Vagina (tissue), 2 donors: ENCODE measurements around the gene PIK3R5. TPM values are rescaled to one million over a fixed set of nuclear protein-coding genes. Genes with fewer than 3 reads are reported as not detected.

Experiments
- DNase-seq, 2 donors: peaks; one replicate each; pipeline ENCODE4 v3.0.0-alpha.2; 2017; ENCODE audit errors: extremely low spot score in 2 of 2
- H3K27ac ChIP-seq: fragments of 200-600 bp; sonication (generic); one replicate; pipeline ENCODE4 v1.5.1; 2019
- H3K27me3 ChIP-seq: fragments of 200-600 bp; sonication (generic); one replicate; pipeline ENCODE4 v1.5.1; 2019
- H3K36me3 ChIP-seq, 2 donors: fragments of 200-600 bp; sonication (generic); one replicate each; pipeline ENCODE4 v1.5.1; 2017 to 2019
- H3K4me1 ChIP-seq: fragments of 200-600 bp; sonication (generic); one replicate; pipeline ENCODE4 v1.5.1; 2019
- H3K4me3 ChIP-seq, 2 donors: fragments of 200-600 bp; sonication (generic); 1 replicate in 1 of 2; 2 replicates in 1 of 2; pipeline ENCODE4 v1.5.1; 2016 to 2019
- H3K9me3 ChIP-seq: fragments of 200-600 bp; sonication (generic); one replicate; pipeline ENCODE4 v1.5.1; 2019
- CTCF ChIP-seq, 3 experiments: fragments of 450-650 bp in 2 of 3; fragments of 200-600 bp in 1 of 3; sonication (generic) in 1 of 3; IDR thresholded peaks; one replicate each; pipeline ENCODE4 v1.5.1; 2017 to 2019; ENCODE audit warnings: antibody characterized with exemption in 3 of 3, mild to moderate bottlenecking in 2 of 3, moderate library complexity in 2 of 3
- POLR2A ChIP-seq, 2 donors: fragments of 450-650 bp; IDR thresholded peaks; one replicate each; pipeline ENCODE4 v1.6.1; 2017; ENCODE audit warnings: antibody characterized with exemption in 2 of 2, mild to moderate bottlenecking in 2 of 2, moderate library complexity in 2 of 2
- POLR2AphosphoS5 ChIP-seq, 2 donors: sonication (generic); formaldehyde crosslinking; IDR thresholded peaks; one replicate each; pipeline ENCODE4 v1.9.0; 2017; ENCODE audit warnings: antibody characterized with exemption in 2 of 2, mild to moderate bottlenecking in 2 of 2, low read depth in 1 of 2; ENCODE audit not compliant: insufficient read depth in 1 of 2
- intact Hi-C: fragments of 100-400 bp; cut with DNase I; formaldehyde crosslinking; loops from one replicate; pipeline ENCODE4 v1.15.1; 2023
- total RNA-seq: library from RNA; depleted of rRNA; stranded (reverse); fragments of >200 nt; gene quantifications from one replicate; pipeline ENCODE4 v1.2.3, GENCODE V29; 2016

PIK3R5 gene
- total RNA-seq, 1 donor from 2014 or later: 10.6 TPM

DNA sequence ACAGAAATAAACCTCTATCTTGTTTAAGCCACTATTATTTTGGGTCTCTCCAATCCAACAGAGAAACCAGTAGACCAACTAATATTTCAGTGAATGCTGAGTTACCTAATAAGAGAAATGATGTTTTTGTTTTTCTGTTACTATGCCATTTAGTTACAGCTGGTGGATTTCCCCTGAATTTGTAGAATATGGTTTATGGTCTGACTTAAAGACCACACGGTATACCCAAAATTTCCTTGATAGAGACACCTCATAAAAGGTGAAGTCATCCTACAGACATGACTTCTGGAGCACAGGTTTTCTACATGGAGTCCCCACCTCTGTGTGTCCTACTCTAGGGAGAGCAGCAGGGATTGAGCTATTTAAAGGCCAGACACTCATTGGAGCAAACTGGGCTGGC is 13.3 kb downstream of the PIK3R5 start:
- no peak for DNase-seq
- Histone ChIP-seq H3K9me3 (no peaks in the 10 kb centered on the region), H3K4me3 (no peak overlapping the region), H3K36me3 (no peaks in the 10 kb centered on the region), H3K27me3 (no peaks in the 10 kb centered on the region), H3K4me1 (no peaks in the 10 kb centered on the region), H3K27ac (no peak overlapping the region)
- intact Hi-C loops: no loop called here
- TF ChIP-seq CTCF (IDR thresholded peaks at IDR 0.05) (no peak), POLR2A (IDR thresholded peaks at IDR 0.05) (no peak), POLR2AphosphoS5 (IDR thresholded peaks at IDR 0.05; ENCODE audit: insufficient read depth in 1 of 2, low read depth in 1 of 2) (no peak)

GRCh38 chr17:8951206-8951605 is 14.3 kb downstream of the PIK3R5 start:
- no peaks in the 10 kb centered on the region for H3K36me3 ChIP-seq
- no peak for DNase-seq
- intact Hi-C loops: no loop called here
- no peak overlapping the region for H3K4me3 ChIP-seq
- no peaks in the 10 kb centered on the region for H3K9me3 ChIP-seq
- no peaks in the 10 kb centered on the region for H3K4me1 ChIP-seq
- TF ChIP-seq CTCF (IDR thresholded peaks at IDR 0.05) (no peak), POLR2AphosphoS5 (IDR thresholded peaks at IDR 0.05; ENCODE audit: insufficient read depth in 1 of 2, low read depth in 1 of 2) (no peak), POLR2A (IDR thresholded peaks at IDR 0.05) (no peak)
- H3K27ac ChIP-seq: no peak overlapping the region
- no peaks in the 10 kb centered on the region for H3K27me3 ChIP-seq

- intact Hi-C loops: no loop called here
- DNase-seq: no peak
- H3K27me3 ChIP-seq: no peaks in the 10 kb centered on the region
- no peak for TF ChIP-seq POLR2A (IDR thresholded peaks at IDR 0.05)
- TF ChIP-seq POLR2AphosphoS5 (IDR thresholded peaks at IDR 0.05; ENCODE audit: insufficient read depth in 1 of 2, low read depth in 1 of 2): no peak
- TF ChIP-seq CTCF (IDR thresholded peaks at IDR 0.05): no peak
- no peaks in the 10 kb centered on the region for H3K4me1 ChIP-seq
- no peak overlapping the region for H3K4me3 ChIP-seq
- H3K9me3 ChIP-seq: no peaks in the 10 kb centered on the region
- H3K27ac ChIP-seq: no peak overlapping the region
- H3K36me3 ChIP-seq: no peaks in the 10 kb centered on the region
Measured at GRCh38 chr17:8949061-8949661, 16.3 kb downstream of the PIK3R5 start.

DNA sequence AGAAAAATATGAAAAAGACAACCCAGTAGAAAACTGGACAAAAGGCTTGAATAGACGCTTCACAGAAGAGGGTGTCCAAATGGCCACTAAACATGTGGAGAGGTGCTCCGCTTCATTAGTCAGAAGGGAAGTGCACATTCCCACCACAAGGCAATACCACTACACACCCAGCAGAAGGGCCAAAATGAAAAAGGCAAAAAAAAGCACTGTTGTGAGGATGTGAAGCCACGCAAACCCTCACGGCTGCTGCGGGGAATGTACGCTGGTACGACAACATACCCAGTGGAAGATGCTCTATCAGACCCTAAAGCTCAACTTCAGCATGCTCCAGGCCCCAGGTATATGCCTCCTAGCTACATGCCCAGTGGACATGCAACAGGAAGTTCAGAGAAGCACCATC is 17.0 kb downstream of the PIK3R5 start:
- H3K9me3 ChIP-seq: no peaks in the 10 kb centered on the region
- no peak for DNase-seq
- intact Hi-C loops: no loop called here
- no peaks in the 10 kb centered on the region for H3K4me1 ChIP-seq
- no peak overlapping the region for H3K27ac ChIP-seq
- no peaks in the 10 kb centered on the region for H3K36me3 ChIP-seq
- no peaks in the 10 kb centered on the region for H3K27me3 ChIP-seq
- TF ChIP-seq POLR2AphosphoS5 (IDR thresholded peaks at IDR 0.05; ENCODE audit: insufficient read depth in 1 of 2, low read depth in 1 of 2) (no peak), POLR2A (IDR thresholded peaks at IDR 0.05) (no peak), CTCF (IDR thresholded peaks at IDR 0.05) (no peak)
- H3K4me3 ChIP-seq: no peak overlapping the region

DNA sequence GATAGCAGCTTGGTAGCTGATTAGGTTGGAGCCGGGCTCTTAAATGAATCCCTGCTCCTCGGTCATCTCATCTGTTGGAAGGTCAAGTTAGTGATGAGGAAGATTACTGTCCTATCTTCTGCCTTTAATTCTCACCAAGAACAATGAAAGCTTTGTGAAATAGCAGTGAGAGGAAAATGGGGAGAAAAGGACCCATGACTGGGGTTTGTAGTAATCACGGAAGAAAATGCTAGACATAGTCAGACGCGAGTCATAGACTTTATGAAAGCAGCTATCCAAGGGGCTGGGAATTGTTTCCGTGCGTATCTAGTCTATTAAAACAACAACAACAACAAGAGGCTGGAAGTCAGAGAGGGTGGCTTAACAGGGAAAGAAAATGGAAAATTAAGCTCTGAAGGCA is 18.3 kb downstream of the PIK3R5 start:
- TF ChIP-seq POLR2A (IDR thresholded peaks at IDR 0.05) (no peak), CTCF (IDR thresholded peaks at IDR 0.05) (no peak), POLR2AphosphoS5 (IDR thresholded peaks at IDR 0.05; ENCODE audit: insufficient read depth in 1 of 2, low read depth in 1 of 2) (no peak)
- H3K27me3 ChIP-seq: no peaks in the 10 kb centered on the region
- no peak overlapping the region for H3K27ac ChIP-seq
- no peaks in the 10 kb centered on the region for H3K9me3 ChIP-seq
- DNase-seq: no peak
- no peaks in the 10 kb centered on the region for H3K36me3 ChIP-seq
- H3K4me1 ChIP-seq: no peaks in the 10 kb centered on the region
- intact Hi-C loops: no loop called here
- no peak overlapping the region for H3K4me3 ChIP-seq
